Amniotic epithelial cell (primary cell): ENCODE results near the gene CUBN.
"Not testable (repeated sequence)": the region's sequence is repeated elsewhere in the genome, so short reads cannot be mapped to it uniquely, and the experiment has no call there.

Source experiments
- DNase-seq: peaks from one replicate; pipeline ENCODE4 v3.0.0-alpha.2; 2010; ENCODE audit warnings: low read depth

Gene CUBN

GRCh38 chr10:16867556-16867955 is 262.1 kb downstream of the CUBN start:
- DNase-seq, result peak; percentile 37

- no peak for DNase-seq
These were observed 262.9 kb downstream of the CUBN start for GRCh38 chr10:16866541-16867275.

GRCh38 chr10:16865766-16866165 is 263.8 kb downstream of the CUBN start:
- no peak for DNase-seq

GRCh38 chr10:16863766-16864165 is 265.8 kb downstream of the CUBN start:
- DNase-seq, result no peak

GRCh38 chr10:16857419-16857818 is 272.2 kb downstream of the CUBN start:
- no peak for DNase-seq

- peak; percentile 86 for DNase-seq
These were observed 273.0 kb downstream of the CUBN start for GRCh38 chr10:16856567-16856966.

GRCh38 chr10:16856092-16856491 is 273.5 kb downstream of the CUBN start:
- no peak for DNase-seq

GRCh38 chr10:16854623-16855022 is 275.0 kb downstream of the CUBN start:
- DNase-seq, result peak; percentile 32

GRCh38 chr10:16853809-16854208 is 275.8 kb downstream of the CUBN start:
- DNase-seq, result no peak

- peak; percentile 62 for DNase-seq
These were observed 276.4 kb downstream of the CUBN start for GRCh38 chr10:16853201-16853600.

GRCh38 chr10:16852624-16853023 is 277.0 kb downstream of the CUBN start:
- no peak for DNase-seq

GRCh38 chr10:16848562-16849154 is 281.0 kb downstream of the CUBN start:
- DNase-seq, result no peak

GRCh38 chr10:16847644-16848043 is 282.0 kb downstream of the CUBN start:
- DNase-seq, result no peak

- no peak for DNase-seq
These were observed 284.4 kb downstream of the CUBN start for GRCh38 chr10:16845248-16845647.

GRCh38 chr10:16843252-16843870 is 286.2 kb downstream of the CUBN start:
- DNase-seq, result peak; percentile 87

- DNase-seq, result no peak
These were observed 294.4 kb downstream of the CUBN start for GRCh38 chr10:16835228-16835627.

- peak; percentile 86 for DNase-seq
These were observed 297.1 kb downstream of the CUBN start for GRCh38 chr10:16832351-16833080.

- peak; percentile 58 for DNase-seq
These were observed 300.9 kb downstream of the CUBN start for GRCh38 chr10:16828701-16829175.

- peak; percentile 69 for DNase-seq
These were observed 301.5 kb downstream of the CUBN start for GRCh38 chr10:16828114-16828568.

- DNase-seq, result not testable (repeated sequence)
These were observed 302.1 kb downstream of the CUBN start for GRCh38 chr10:16827474-16827873.

- no peak for DNase-seq
These were observed 306.8 kb downstream of the CUBN start for GRCh38 chr10:16822726-16823360.

GRCh38 chr10:16822027-16822426 is 307.6 kb downstream of the CUBN start:
- DNase-seq, result no peak
